A549 treated with ZK216348 at 1 μM for 4 hours (cell line): ENCODE measurements around the gene COLEC12. TPM values are rescaled to one million over a fixed set of nuclear protein-coding genes. Genes with fewer than 3 reads are reported as not detected.

Source experiments
- total RNA-seq: library from RNA; stranded (reverse); fragments of 200-300 nt; extraction: Qiagen RNA extraction; gene quantifications from 5 replicates; pipeline ENCODE4 v1.2.3, GENCODE V29; 2022; ENCODE audit warnings: low read depth

Gene COLEC12
- total RNA-seq, result 0.02 to 0.05 TPM in 2 of 5 replicates, not detected in the others

DNA sequence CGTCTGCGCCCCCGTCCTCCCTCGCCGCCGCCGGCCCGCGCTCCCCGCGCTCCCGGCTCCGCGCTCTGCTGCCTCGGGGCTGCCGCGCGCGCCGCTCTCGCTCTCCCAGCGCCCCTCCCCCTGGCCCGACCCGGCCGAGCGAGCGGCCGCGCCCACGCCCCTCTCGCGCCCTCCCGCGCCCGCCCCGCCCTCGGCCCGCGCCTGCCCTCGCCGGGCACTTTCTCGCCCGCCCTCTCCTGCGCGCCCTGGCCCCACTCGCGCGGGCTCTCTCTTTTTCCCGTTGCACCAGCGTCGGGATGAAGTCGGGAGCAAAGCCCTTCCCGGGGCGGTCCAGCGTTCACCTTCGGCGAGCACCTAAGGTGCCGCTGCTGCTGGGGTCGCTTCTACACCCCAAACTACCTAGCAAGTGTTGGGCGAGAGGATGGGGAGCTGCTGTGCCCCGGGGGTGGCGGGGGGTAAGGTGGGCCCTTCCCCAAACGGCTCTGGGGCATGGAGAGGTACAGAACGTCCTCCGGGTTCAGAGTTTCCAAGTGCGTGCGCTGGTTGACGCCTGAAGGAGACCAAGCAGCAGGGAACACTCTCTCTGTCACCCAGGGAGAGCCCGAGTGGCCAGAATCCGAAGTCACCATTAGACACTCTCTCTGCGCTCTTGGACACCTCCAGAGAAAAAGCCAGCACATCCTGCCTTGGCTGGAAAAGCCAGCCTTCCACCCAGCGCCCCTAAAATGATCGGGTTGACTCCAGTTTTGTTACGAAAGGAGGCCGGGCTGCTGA lies at the start of gene COLEC12:
Gene COLEC12 (minus strand): TSS at position 70 of the 774 bp plus-strand sequence. CDS start 187 bp downstream, outside the sequence.

DNA sequence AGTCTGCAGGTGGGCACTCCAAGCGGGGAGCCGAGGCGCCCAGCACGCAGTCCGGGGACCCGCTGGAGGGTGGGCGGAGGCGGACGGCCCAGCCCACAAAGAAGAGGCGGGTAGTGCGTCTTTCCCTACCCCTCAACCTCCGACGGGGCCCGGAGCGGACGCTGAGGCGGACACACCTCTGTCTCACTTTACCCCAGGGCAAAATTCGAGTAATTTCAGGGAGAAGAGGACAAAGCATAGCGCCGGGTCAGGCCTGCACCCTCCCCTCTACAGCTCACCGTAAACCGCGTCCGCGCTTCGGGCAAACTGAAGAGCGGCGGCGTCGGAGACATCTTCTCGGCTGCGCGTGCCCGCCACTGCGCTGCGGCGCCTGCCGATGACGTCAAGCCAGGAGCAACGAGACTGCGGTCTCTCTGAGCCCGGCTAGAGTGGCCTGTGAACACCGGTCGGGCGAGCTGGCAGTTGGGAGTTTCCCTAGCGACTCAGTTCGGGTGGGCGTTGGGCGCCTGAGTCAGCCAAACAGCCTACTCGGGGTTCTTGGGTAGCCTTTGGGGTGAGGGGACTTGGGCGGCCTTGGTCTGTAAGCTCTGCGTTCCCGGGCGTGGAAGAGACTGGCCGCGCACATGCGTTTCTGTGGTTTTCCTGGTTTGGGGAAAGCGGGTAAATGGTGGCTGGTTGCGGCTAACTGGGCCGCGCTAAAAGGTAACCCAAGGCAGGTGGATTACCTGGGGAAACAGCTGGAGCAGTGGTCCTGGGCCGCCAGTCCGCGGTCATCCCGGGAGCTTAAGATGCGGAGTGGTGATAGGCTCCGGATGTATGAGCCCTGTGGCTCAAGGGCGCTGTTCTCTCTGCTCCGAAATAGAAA lies 232.6 kb downstream of the COLEC12 start, which contains the start of gene THOC1:
Gene THOC1 (minus strand): TSS at position 360 of the 865 bp plus-strand sequence. CDS start 28 bp downstream, at position 332.

Other genes with a start within 250 kb of the COLEC12 start
- gene THOC1, start 232.7 kb downstream of the COLEC12 start, total RNA-seq, result 16.7 to 25.3 TPM (median 20.5 TPM) in 5 replicates
- gene CETN1, start 79.7 kb upstream of the COLEC12 start, total RNA-seq, result not detected in 5 replicates
- gene CLUL1, start 96.3 kb upstream of the COLEC12 start, total RNA-seq, result not detected in 5 replicates
- gene TYMS, start 157.0 kb upstream of the COLEC12 start, total RNA-seq, result 162 to 192 TPM (median 176 TPM) in 5 replicates
- gene ENOSF1, start 211.9 kb upstream of the COLEC12 start, total RNA-seq, result 22.6 to 25.4 TPM (median 24.8 TPM) in 5 replicates